ENCODE results near the gene COBLL1.

The COBLL1 gene

DNA sequence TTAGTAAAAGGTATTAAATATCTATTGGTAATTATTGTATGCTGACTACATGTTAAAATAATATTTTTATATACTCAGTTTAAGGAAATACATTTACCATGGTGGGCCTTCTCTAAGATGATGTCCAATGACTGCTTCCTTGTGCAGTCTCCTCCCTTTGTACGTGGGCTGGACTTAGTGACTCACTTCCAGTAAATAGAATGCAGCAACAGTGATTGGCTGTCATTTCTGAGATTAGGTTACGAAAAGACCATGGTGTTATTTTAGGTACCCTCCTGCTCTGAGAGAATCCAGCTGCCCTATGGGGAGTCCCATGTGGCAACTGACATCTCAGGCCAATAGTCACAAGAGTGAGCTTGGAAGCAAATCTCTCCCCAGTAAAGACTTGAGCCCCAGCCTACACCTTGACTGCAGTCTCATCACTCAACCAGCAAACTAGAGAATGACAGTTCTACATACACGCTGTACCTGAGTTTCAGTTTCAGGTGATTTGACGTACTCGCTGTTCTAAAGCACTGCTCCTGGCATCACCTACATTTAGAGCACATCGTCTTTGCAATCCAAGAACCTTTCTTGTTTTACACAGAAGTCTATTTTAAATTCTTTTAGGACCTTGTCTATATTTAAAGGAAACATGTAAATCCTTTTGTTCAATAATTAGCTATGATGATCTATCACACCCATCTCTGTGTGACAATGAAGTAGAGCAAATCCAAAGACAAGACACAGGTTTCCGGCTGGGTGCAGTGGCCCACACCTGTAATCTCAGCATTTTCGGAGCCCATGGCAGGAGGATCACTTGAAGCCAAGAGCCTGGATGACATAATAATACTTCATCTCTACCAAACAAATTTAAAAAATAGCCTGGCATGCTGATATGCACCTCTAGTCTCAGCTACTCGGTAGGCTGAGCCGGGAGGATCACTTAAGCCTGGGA lies 87.2 kb downstream of the COBLL1 start:
- DNase-seq, result peak; percentile 3

DNA sequence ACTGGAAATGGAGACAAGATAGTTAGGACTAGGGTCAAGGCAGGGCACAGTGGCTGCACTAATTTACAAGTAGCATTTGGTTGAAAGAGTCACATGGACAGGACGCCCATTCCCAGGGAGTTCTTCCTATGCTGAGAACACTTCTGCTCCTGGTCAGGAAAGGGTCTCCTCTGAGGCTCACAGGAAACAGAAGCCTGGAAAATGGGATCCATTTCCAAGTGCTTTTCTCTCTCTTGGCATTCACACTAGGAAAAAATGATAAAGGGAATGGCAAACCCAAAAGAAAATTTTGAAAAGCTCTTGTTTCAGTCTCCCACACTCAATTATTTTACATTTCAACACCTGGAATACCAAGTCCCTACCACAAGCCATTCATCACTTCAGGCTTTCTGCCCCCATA lies 88.7 kb downstream of the COBLL1 start:
- no peak for DNase-seq

DNA sequence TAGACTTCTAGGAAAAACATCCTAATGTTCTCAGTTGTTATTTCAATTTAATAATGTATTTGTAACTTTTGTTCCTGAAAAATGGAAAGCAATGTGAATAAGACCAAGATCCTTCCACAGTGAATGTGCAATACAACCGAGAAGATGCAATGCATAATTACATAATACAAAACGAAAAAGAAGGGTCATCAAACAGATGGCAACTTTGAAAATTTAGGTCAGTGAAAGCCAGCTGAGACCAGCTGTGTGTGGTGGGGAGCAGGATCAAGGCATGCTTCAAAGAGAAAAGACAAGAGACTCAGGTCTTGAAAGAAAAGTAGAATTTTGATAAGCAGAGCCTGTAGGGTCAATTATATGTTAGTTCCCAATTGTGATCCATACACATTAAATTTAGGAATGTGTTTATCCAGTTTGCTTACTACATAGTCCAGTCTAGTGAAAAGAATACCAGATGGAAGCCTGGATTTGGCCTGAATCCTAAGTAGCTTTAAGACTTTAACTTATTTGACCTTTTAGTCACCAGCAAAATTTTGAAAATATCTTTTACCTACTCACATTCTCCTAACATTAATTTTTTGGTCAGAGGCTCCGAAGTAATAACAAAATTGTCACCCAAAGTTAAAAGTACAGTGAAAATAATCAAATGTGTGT lies 93.7 kb downstream of the COBLL1 start:
- no peak for DNase-seq

DNA sequence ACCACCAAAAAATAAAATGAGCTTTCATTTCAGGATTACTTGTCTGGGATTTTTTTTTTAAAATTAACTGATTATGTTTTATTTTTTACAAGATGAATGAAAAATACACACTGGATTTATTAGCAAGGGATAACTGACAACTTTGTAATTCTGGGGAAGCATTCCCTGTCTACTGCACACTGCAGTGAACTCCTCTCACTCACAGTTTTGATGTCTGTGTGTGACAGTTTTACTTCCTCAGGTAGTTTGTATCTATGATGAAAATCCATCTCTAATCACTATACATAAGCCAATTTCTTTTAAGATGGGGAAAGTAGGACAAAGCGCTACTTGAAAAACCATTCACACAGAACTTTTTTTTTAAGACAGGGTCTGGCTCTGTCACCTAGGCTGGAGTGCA lies 94.5 kb downstream of the COBLL1 start:
- no peak for DNase-seq

DNA sequence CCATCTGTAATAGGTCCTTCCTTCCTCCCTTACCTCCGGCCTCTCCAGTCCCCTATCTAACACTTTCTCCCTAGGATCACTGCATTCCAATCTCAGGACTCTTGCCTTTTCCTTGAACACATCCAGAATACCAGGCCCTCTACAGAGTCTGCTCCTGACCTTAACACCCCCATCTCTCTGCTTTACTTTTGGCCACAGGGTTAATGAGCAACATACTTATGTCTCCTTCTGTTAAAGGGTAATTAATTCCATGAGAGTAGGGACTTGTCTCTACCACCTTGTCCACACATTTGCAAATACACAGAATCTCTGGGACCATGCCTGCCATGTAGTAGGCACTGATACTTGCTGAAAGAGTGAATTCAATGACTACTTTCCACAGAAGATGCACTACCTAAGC lies 94.9 kb downstream of the COBLL1 start:
- DNase-seq, result no peak

DNA sequence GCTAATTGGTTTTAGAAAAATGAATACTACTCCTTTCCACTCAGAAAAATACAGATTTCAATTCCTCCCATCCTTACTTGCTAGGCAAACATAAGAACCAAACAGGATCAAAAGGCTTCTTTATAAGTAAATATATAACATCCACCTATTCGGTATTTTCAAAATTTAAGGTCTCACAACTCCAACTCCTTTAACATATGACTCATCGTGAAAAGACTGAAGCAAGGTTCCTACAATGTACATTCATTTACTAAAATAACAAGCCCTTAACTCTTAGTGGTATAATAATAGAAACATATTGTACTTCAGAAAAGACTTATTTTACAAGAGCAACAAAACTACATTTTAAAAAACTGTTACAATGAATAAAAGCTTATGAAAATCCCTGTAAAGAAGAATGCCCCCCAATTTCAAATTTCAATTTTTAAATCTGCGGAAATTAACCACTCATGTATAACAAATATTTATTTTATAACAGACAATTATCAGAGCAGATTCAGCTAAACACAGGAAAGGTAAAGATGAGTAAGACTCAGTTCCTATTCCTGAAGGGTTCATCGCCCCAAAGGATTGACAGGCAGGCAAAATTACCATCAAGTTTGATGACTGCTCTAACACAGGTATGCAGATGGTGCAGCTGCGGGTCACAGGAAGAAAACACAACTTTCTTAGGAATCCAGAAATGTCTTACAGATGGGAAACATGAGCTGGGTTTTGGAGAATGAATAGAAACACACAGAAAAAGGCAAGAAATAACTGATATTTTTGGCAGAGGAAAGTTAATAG lies 96.4 kb downstream of the COBLL1 start:
- DNase-seq, result no peak

DNA sequence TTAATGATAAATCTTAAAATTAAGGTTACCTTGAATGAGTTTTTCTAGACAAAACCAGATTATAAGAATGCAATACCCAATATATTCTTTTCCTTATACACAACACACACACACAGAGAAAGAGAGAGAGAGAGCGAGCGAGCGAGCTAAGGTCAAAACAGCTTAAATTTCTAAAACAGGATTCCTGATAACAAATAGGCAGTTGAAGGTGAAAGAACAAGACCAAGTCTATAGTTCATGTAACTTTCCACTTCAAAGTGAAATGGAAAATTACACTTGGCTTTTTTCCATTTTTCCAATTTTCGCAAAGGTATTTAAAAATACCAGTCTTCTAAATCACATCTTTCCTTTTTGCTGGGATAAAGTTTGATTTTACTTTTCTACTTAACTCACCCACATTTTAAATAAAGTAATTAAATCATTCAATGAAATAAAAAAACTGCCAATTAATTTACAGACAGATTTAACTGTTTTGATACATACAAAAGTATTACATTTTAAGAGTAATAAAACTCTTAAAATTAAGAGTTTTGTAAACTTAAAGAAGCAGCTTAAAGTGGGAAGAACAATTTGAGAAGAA lies 98.8 kb downstream of the COBLL1 start:
- DNase-seq, result no peak

DNA sequence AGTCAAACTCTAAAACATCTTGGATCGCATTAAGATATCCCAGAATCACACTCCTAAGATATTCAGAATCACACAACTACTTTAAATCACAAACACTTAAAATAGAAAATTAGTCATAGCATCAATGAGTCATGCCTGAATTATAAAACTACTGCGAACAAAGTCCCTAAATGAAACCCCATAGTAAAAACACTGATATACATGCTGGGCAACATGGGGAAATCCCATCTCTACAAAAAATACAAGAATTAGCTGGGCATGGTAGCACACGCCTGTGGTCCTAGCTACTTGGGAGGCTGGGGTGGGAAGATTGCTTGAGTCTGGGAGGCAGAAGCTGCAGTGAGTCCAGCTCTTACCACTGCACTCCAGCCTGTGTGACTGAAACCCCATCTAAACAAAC lies 101.7 kb downstream of the COBLL1 start:
- no peak for DNase-seq

DNA sequence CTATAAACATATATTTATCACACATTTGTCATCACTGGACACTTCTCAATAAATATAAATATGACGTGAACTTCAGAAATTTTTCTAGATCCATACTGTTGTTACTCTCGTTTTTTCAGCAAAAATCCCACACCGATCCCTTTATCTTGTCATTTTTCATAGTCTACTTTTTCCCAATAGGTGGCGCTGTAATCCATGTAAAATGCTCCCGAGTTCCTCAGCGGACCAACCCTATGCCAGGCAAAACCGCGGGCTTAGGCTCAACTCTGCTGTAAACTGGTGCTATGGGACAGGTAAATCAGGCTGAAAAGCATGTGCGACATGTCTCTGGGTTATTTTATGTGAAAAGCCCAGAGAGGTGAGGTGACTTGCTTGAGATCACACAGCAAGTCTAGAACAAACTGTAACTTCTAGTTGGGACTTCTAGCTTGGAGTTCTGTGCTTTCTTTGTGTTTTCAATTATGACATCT lies 104.0 kb downstream of the COBLL1 start:
- peak; percentile 41 for DNase-seq

DNA sequence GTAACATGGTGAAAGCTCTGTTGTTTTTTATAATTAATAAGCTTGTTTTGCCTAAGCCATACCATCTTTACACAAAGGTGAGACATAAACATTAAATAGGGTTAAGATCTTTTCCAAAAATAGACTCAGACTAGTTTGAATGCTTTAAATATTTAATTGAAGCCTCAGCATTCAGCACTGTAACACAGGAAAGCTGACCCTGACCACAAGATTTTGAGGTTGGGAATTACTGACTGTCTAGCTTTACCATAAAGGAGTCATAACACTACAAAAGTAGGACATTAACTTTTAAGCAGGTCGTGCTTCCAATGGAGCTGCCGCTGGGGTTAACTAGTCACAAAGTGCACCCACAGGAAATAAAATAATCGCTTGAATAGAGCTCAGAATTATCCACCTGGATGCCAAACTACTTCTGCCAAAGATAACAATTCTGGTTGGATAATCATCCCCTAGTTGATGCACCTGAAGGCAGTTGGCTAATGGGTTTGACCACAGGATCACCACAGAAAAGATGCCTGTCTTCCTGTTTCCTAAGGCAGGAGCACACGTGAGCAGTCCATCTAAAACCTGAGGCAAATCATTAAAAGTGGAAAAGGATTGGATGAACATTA lies 106.2 kb downstream of the COBLL1 start:
- no peak for DNase-seq

DNA sequence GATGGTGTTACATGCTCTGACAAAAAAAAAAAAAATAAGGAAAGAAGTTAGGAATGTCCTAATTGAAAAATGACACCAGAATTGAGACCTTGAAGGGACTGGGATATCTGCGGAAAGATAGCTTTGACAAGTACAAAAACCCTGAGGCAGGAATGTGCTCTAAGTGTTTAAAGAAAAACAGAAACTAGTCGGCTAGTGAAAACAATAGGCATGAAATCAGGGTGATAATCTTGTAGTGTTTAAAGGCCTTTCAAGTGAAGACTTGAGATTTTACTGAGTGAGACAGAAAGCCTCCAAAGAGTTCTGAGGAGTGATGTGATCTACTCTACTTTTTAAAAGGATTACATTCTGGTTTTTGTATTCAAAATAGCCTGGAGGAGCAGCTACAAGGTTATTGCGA lies 107.4 kb downstream of the COBLL1 start:
- no peak for DNase-seq

DNA sequence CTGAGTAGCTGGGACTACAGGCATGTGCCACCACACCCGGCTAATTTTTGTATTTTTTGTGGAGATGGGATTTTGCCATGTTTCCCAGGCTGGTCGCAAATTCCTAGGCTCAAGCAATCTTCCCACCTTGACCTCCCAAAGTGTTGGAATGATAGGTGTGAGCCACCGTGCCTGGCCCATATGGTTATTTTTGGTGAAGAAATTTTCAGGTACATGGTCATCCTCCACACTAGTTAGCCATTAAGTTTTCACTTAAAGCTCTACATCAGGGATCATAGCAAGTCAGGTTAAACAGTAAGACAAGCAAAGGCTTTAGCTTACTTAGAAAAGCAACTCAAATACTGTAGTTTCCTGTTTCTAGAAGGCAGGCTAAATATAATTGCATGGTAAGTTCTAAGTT lies 116.1 kb downstream of the COBLL1 start:
- DNase-seq, result no peak

DNA sequence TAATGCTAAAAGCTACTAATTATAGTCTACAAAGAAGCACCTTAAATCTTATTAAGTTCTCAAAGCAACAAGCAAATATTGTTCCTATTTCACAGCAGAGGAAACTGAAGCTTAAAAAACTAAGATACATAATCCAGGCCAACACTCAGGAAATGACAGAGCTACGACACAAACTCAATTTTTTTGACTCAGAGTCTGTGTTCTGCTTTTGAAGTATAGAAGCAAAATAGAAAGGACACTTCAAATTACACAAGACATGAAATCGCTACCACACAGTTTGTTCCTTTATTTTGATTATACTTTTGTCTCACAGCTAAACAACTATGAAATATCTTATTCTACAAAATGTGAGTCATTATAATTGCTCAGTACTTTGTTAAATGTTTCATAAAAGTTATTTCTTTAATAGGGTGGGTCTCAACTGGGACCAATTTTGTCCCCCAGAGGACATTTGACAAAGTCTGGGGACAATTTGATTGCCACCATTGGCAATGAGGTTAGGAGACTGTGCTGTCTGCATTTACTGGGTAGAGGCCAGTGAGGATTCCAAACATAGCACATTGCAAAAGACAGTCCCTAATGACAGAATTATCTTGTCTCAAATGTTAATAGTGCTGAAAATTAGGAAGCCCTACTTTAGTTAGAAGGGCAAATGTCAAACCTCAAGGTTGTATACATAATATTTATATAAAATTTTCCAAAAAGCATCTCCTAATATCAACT lies 118.8 kb downstream of the COBLL1 start:
- peak; percentile 73 for DNase-seq

DNA sequence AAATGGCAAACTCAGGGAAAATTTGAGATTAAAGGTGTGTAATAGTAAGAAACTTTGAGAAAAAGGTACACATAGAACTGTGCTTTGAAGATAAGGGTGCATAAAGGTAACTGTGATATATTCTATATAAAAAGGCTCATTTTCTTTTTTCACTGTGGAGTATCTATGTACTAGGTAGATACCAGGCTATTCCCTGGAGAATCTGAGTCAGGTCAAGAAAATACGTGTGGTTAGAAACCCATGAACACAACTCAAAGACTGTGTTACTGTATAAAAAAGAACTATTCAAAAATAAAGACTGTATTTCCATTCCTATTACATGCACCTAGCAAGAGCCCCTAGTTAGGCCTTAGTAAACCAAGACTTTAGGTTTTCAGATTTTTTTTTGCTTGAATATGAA lies 120.2 kb downstream of the COBLL1 start:
- DNase-seq, result no peak

DNA sequence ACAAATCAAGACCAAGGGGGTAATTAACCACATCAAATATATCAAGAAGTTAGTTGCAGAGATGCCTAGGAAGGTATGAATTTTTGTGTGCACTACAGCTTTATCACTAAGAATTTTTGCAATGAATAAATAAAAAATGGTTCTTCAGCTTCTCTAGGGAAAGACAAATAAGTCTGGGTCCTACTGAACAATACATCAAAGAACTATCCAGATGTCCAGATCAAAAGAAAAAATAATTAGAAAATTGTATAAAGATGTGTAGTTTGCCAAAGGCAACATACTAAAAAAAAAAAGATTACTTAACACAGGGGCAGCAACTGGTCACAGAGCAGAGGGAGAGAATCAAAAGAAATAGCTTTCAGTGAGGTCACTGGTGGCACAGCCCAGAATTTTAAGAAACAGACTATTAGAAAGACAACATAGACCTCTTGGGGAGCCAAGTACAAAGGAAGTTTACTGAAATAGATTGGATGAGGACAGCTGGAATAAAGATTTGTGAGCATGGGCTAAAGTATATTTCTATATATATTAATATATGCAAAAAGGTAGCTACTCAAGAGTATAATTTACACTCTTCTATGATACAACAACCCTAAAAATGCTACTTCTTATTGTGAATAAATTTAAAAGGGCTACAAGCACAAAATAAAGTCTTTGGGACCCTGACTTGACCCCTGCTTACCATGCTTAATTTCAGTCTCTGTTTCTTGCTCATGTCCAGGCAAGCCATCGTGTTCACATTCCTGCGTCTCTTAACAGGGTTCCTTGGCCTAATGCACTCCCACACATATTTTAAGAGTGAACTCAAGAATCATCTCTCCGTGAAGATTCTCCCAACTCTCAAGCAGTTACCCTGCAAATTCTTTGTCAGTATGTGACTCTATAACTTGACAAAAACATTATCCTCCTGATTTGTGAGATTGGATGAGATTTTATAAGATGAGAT lies 121.4 kb downstream of the COBLL1 start:
- DNase-seq, result no peak

DNA sequence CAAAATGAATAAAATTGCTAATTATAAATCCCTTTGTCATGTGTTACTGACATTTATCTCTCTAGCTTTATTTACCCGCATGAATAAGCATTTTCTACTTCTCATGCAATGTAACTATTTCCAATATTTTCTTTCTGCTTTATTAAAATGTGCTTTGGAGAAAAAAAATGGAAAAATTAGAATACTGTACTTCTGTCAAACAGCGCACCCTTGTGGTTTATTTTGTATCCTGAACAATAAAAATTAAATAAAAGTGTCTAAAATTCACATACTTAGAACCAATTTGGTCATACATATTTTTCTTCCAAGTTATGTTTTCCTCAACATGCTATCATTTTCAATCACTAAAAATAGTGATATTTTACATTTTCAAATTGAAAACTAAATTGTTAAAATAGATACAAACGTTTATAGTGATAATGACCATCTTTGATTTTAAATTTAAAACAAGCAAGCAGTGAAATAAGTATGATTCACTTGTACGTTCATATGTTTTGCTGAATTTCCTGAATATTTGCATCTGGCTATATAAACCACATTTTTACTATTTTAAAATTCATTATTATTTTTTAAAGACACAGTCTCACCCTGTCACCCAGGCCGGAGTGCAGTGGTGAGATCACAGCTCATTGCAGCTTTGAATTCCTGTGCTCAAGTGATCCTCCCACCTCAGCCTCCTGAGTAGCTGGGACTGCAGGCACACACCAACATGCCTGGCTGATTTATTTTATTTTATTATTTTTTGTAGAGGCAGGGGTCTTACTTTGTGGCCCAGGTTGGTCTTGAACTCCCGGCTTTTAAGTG lies 124.4 kb downstream of the COBLL1 start:
- DNase-seq, result no peak

DNA sequence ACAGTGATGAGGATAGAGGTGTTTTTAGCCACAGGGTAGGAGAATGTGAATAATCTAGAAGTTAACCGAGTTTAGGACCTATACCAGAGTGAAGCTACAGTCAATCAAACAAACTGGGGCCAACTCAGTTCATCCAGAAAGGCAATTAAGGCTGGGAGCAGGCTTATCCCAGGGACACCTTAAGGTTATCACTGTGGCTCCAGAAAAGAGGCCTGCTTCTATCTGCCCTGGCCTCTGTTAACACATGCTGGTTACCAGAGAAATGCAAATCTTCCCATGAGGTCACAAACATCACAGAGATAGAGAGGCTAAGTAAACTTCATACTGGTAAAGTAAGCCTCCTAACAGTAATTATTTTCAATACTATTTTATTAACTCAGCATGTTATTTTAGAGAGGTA lies 127.2 kb downstream of the COBLL1 start:
- no peak for DNase-seq

DNA sequence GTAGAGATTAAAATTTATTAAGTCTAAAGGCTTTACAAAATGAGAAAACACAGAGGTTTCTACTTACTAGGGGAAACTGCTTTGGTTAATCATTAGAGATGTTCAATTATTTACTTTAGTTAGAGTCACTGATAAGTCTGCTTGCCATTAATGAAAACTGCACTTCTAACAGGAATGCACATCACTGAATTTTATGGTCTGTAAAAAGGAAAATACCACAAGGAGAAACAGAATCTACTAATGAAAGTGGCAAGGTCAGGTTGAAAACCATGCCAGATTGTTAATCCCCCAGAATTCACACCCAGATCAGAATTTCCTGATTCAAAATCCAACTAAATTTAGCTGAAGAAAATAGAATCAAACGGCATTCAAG lies 129.9 kb downstream of the COBLL1 start:
- DNase-seq, result no peak

DNA sequence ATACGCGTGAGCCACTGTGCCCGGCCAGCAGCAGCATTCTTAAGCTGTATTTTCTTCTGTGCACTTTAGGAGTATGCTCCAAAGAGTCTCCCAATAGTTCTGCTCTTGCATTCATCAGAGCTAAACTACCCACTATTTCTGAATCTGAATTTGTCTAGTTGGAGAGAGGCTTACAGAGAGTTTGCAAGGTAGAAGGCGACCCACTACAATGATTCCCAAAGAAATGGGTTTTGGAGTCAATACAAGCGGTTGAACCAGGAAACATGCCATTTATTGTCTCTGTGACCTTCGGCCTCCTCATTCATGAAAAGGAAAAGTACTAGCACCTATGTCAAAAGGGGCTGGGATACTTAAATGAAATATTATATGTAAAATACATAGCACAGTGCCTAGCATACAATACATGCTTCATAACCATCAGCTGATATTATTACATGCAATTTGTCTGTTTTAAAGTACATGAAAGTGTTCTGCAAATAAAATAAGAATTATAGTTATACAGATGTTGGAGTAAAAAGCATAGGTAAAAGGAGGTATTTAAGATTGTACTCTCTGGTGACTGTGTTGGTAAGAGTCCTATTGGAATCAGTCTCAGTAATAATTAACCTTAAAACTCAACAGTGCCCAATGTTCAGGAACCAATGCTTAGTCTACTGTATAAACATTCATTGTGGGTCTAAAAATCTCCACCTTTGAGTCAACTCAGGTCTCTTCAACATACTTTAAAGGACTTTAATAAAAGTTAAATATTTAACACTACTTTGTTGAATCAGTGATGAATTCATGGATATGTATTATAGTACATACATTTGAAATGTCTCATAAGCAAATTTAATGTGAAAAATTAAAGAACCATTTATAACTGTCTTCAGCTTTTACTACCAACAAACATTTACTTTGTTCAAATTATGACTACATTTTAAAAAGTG lies 130.5 kb downstream of the COBLL1 start:
- no peak for DNase-seq

All from MV-4-11 (cell line).